IMR-90 (cell line): Measurements from ENCODE around the gene IQGAP2. TPM values are rescaled to one million over a fixed set of nuclear protein-coding genes. Genes with fewer than 3 reads are reported as not detected.

ENCODE experiments used
- ATAC-seq: fragments of 200-7000 bp; cut with Tn5 transposase; 2 replicates; pipeline ENCODE4 v1.9.1; 2020; ENCODE audit warnings: low read depth, mild to moderate bottlenecking, moderate library complexity
- BruUV-seq: library from RNA; stranded (reverse); fragments of 400-500 nt; replicated peaks from 2 replicates; lab custom pipeline; 2021; lab: Mats Ljungman, UMichigan
- CTCF ChIA-PET: fragments of 300-600 bp; formaldehyde crosslinking; extraction: SDS; loops from one replicate; lab custom pipeline; 2021; ENCODE audit warnings: antibody characterized with exemption; lab: Yijun Ruan, JAX
- POLR2A ChIA-PET: fragments of 300-600 bp; sonication (Branson Sonifier 250); formaldehyde crosslinking; loops from one replicate; lab custom pipeline; 2022; ENCODE audit warnings: antibody characterized with exemption; ENCODE audit not compliant: unreplicated experiment; lab: Charles Lee
- DNase-seq: peaks from one replicate; pipeline ENCODE4 v3.0.0; 2013
- H2AFZ ChIP-seq: replicated peaks from 2 replicates; pipeline ENCODE3; 2013; ENCODE audit warnings: low read length, mild to moderate bottlenecking; ENCODE audit not compliant: poor library complexity
- H2AK5ac ChIP-seq: 2 replicates; pipeline ENCODE4 v1.6.1; 2013; ENCODE audit warnings: low read depth, low read length, inconsistent platforms
- H2AK9ac ChIP-seq: replicated peaks from 2 replicates; pipeline ENCODE3; 2013; ENCODE audit warnings: mild to moderate bottlenecking, low read depth, low read length, moderate library complexity; ENCODE audit not compliant: poor library complexity
- H2BK120ac ChIP-seq: 2 replicates; pipeline ENCODE4 v1.6.1; 2013; ENCODE audit warnings: low read depth, low read length, inconsistent platforms
- H2BK15ac ChIP-seq: 3 replicates; pipeline ENCODE4 v1.6.1; 2013; ENCODE audit warnings: low read depth, low read length, inconsistent platforms
- H2BK20ac ChIP-seq: 2 replicates; pipeline ENCODE4 v1.6.1; 2013; ENCODE audit warnings: low read depth, mild to moderate bottlenecking, inconsistent platforms, low read length, moderate library complexity
- H2BK5ac ChIP-seq: 2 replicates; pipeline ENCODE4 v1.6.1; 2013; ENCODE audit warnings: mild to moderate bottlenecking, low read depth, low read length, inconsistent platforms; ENCODE audit not compliant: poor library complexity, severe bottlenecking
- H3K14ac ChIP-seq: replicated peaks from 2 replicates; pipeline ENCODE4 v1.6.1; 2013; ENCODE audit warnings: low read depth, low read length, inconsistent platforms
- H3K18ac ChIP-seq: 2 replicates; pipeline ENCODE4 v1.6.1; 2013; ENCODE audit warnings: low read depth, low read length, control low read depth
- H3K23ac ChIP-seq: 2 replicates; pipeline ENCODE4 v1.6.1; 2013; ENCODE audit warnings: low read depth, low read length, inconsistent platforms
- H3K27ac ChIP-seq: 2 replicates; pipeline ENCODE4 v1.5.1; 2013; ENCODE audit warnings: mild to moderate bottlenecking, control low read depth, low read length; ENCODE audit not compliant: insufficient read depth
- H3K27me3 ChIP-seq: 2 replicates; pipeline ENCODE4 v1.6.1; 2013; ENCODE audit warnings: low read length; ENCODE audit not compliant: control insufficient read depth, insufficient read depth
- H3K36me3 ChIP-seq: 2 replicates; pipeline ENCODE4 v1.6.1; 2013; ENCODE audit warnings: low read length, mixed read lengths; ENCODE audit not compliant: control insufficient read depth, insufficient read depth
- H3K4ac ChIP-seq: 2 replicates; pipeline ENCODE4 v1.6.1; 2013; ENCODE audit warnings: low read depth, low read length, inconsistent platforms
- H3K4me1 ChIP-seq: 2 replicates; pipeline ENCODE4 v1.6.1; 2013; ENCODE audit warnings: low read length, mixed read lengths; ENCODE audit not compliant: control insufficient read depth, insufficient read depth
- H3K4me2 ChIP-seq: 2 replicates; pipeline ENCODE4 v1.6.1; 2013; ENCODE audit warnings: low read depth, mild to moderate bottlenecking, control low read depth, low read length, moderate library complexity
- H3K4me3 ChIP-seq: 2 replicates; pipeline ENCODE4 v1.5.1; 2013; ENCODE audit warnings: low read depth, mild to moderate bottlenecking, control low read depth, low read length, moderate library complexity; ENCODE audit not compliant: insufficient read depth
- H3K56ac ChIP-seq: 2 replicates; pipeline ENCODE4 v1.6.1; 2013; ENCODE audit warnings: low read length, inconsistent platforms; ENCODE audit not compliant: insufficient read depth; ENCODE audit errors: extremely low read depth
- H3K79me1 ChIP-seq, 2 experiments: 2 replicates each; pipeline ENCODE4 v1.6.1; 2013; ENCODE audit warnings: low read length in 2 of 2, inconsistent platforms in 1 of 2, low read depth in 1 of 2
- H3K9ac ChIP-seq: 2 replicates; pipeline ENCODE4 v1.6.1; 2013; ENCODE audit warnings: low read depth, low read length, control low read depth
- H3K9me1 ChIP-seq: 2 replicates; pipeline ENCODE4 v1.6.1; 2013; ENCODE audit warnings: low read length, inconsistent platforms; ENCODE audit not compliant: insufficient read depth
- H3K9me3 ChIP-seq: 2 replicates; pipeline ENCODE4 v1.6.1; 2013; ENCODE audit warnings: low read length; ENCODE audit not compliant: control insufficient read depth, insufficient read depth
- H4K20me1 ChIP-seq: 2 replicates; pipeline ENCODE4 v1.6.1; 2013; ENCODE audit warnings: low read length, inconsistent platforms; ENCODE audit not compliant: insufficient read depth
- H4K5ac ChIP-seq: 2 replicates; pipeline ENCODE4 v1.6.1; 2013; ENCODE audit warnings: mild to moderate bottlenecking, low read depth, low read length, control low read depth
- H4K8ac ChIP-seq, 2 experiments: 2 replicates each; pipeline ENCODE4 v1.6.1; 2013; ENCODE audit warnings: low read depth in 2 of 2, low read length in 2 of 2, control low read depth in 1 of 2, inconsistent platforms in 1 of 2
- H4K91ac ChIP-seq: 2 replicates; pipeline ENCODE4 v1.6.1; 2013; ENCODE audit warnings: low read depth, low read length, inconsistent platforms; ENCODE audit not compliant: insufficient read depth
- BHLHE40 ChIP-seq: fragments of 150-350 bp; IDR thresholded peaks from 2 replicates; pipeline ENCODE4 v1.6.1; 2016; ENCODE audit warnings: mild to moderate bottlenecking, low read depth, low read length
- CEBPB ChIP-seq: IDR thresholded peaks from 2 replicates; pipeline ENCODE4 v1.6.1; 2012; ENCODE audit warnings: low read depth, low read length, improper control_type of control experiment
- CHD1 ChIP-seq: IDR thresholded peaks from 2 replicates; pipeline ENCODE4 v1.6.1; 2012; ENCODE audit warnings: low read depth, low read length, improper control_type of control experiment
- CTCF ChIP-seq: conservative IDR thresholded peaks from 2 replicates; pipeline ENCODE4 v1.5.1; 2012; ENCODE audit warnings: mild to moderate bottlenecking, low read depth, low read length, improper control_type of control experiment
- ELK1 ChIP-seq: fragments of 150-350 bp; IDR thresholded peaks from 2 replicates; pipeline ENCODE4 v1.6.1; 2016; ENCODE audit warnings: low read depth, mild to moderate bottlenecking, low read length, moderate library complexity, borderline replicate concordance
- FOS ChIP-seq: fragments of 150-350 bp; IDR thresholded peaks from 2 replicates; pipeline ENCODE4 v1.6.1; 2016; ENCODE audit warnings: low read depth, low read length
- MAFK ChIP-seq: IDR thresholded peaks from 2 replicates; pipeline ENCODE4 v1.6.1; 2012; ENCODE audit warnings: low read depth, low read length, improper control_type of control experiment
- MAZ ChIP-seq: IDR thresholded peaks from 2 replicates; pipeline ENCODE4 v1.6.1; 2012; ENCODE audit warnings: low read depth, mild to moderate bottlenecking, low read length, improper control_type of control experiment, moderate library complexity, borderline replicate concordance
- MXI1 ChIP-seq: IDR thresholded peaks from 2 replicates; pipeline ENCODE4 v1.6.1; 2012; ENCODE audit warnings: low read depth, mild to moderate bottlenecking, low read length, moderate library complexity, borderline replicate concordance
- NFE2L2 ChIP-seq: fragments of 150-350 bp; IDR thresholded peaks from 2 replicates; pipeline ENCODE4 v1.6.1; 2016; ENCODE audit warnings: low read depth, mild to moderate bottlenecking, low read length
- POLR2A ChIP-seq: IDR thresholded peaks from 2 replicates; pipeline ENCODE4 v1.6.1; 2012; ENCODE audit warnings: mild to moderate bottlenecking, low read depth, low read length
- RFX5 ChIP-seq: IDR thresholded peaks from 2 replicates; pipeline ENCODE4 v1.8.0; 2012; ENCODE audit warnings: low read depth, mild to moderate bottlenecking, low read length, moderate library complexity
- SMC3 ChIP-seq: fragments of 150-350 bp; IDR thresholded peaks from 2 replicates; pipeline ENCODE4 v1.6.1; 2016; ENCODE audit warnings: low read depth, mild to moderate bottlenecking, antibody characterized with exemption, low read length, moderate library complexity
- USF2 ChIP-seq: fragments of 150-350 bp; IDR thresholded peaks from 2 replicates; pipeline ENCODE4 v1.6.1; 2017; ENCODE audit warnings: mild to moderate bottlenecking, antibody characterized with exemption, low read length, low read depth
- WGBS, 2 experiments: methylation state at CpG; one replicate each; pipeline versions ENCODE4 v1.1.5 to v1.1.7; 2013; ENCODE audit warnings: missing lambda C conversion rate in 2 of 2; ENCODE audit not compliant: insufficient read length in 1 of 2; ENCODE audit errors: extremely low coverage in 2 of 2; 5-methylcytosine and 5-hydroxymethylcytosine counted together
- dilution Hi-C: fragments of 300-500 bp; cut with HindIII; formaldehyde crosslinking; loops from one replicate; pipeline ENCODE4 v1.14.3; 2018; ENCODE audit warnings: low sequenced_read_pairs; ENCODE audit not compliant: unreplicated experiment
- in situ Hi-C: fragments of 300-500 bp; cut with MboI; formaldehyde crosslinking; loops from 3 replicates; pipeline ENCODE4 v1.14.3; 2019; ENCODE audit warnings: low sequenced_read_pairs, inconsistent platforms, mixed read lengths
- intact Hi-C: fragments of 100-400 bp; cut with micrococcal nuclease; formaldehyde crosslinking; loops from 2 replicates; pipeline ENCODE4 v1.10.0; 2022
- polyA plus RNA-seq, 3 experiments: library from polyadenylated mRNA; depleted of rRNA; stranded (reverse); fragments of >200 nt; gene quantifications; 2 replicates each; pipeline ENCODE4 v1.2.3, GENCODE V29; 2012; ENCODE audit warnings: low replicate concordance in 1 of 3
- total RNA-seq: library from RNA; depleted of rRNA; stranded (reverse); fragments of >200 nt; gene quantifications from 2 replicates; pipeline ENCODE4 v1.2.3, GENCODE V29; 2012

IQGAP2 gene
- total and polyA plus RNA-seq, 2 of the 4 experiments (the other 2 are of a cell fraction), result 0.21 to 0.36 TPM

GRCh38 chr5:76385540-76385939, 17.5 kb upstream of the IQGAP2 start:
- no peak overlapping the region for H3K56ac ChIP-seq
- in situ Hi-C loops (no loop called here), intact Hi-C loops (no loop called here), dilution Hi-C loops (no loop called here)
- BruUV-seq, result no TSS peak
- H4K20me1 ChIP-seq, result no peaks in the 10 kb centered on the region
- no peak overlapping the region for H2BK120ac ChIP-seq
- H4K8ac ChIP-seq, result no peak overlapping the region
- H3K4me1 ChIP-seq, result no peaks in the 10 kb centered on the region
- H3K9me1 ChIP-seq, result no peaks in the 10 kb centered on the region
- no peak for ATAC-seq
- no peak overlapping the region for H3K4ac ChIP-seq
- H3K23ac ChIP-seq, result no peak overlapping the region
- H2BK15ac ChIP-seq, result no peak overlapping the region
- H2AK5ac ChIP-seq, result no peak overlapping the region
- H3K4me2 ChIP-seq, result no peak overlapping the region
- no peak overlapping the region for H3K14ac ChIP-seq
- no peaks in the 10 kb centered on the region for H3K79me1 ChIP-seq
- WGBS, 2 experiments, result no CpG with 5 or more reads among the region's 5 CpGs
- ChIA-PET POLR2A (no interaction called here), CTCF (no interaction called here)
- H2AFZ ChIP-seq, result no peak overlapping the region
- H2BK5ac ChIP-seq, result no peak overlapping the region
- no peak overlapping the region for H3K4me3 ChIP-seq
- H3K9ac ChIP-seq, result no peak overlapping the region
- H2BK20ac ChIP-seq, result no peak overlapping the region
- H3K9me3 ChIP-seq, result no peaks in the 10 kb centered on the region
- TF ChIP-seq BHLHE40, result no peak
- TF ChIP-seq RFX5, result no peak
- TF ChIP-seq CTCF, result no peak
- no peak for TF ChIP-seq CHD1
- no peak for TF ChIP-seq MXI1
- no peak for TF ChIP-seq ELK1
- no peak for TF ChIP-seq USF2
- no peak for TF ChIP-seq CEBPB
- no peak for TF ChIP-seq NFE2L2
- no peak for TF ChIP-seq SMC3
- TF ChIP-seq FOS, result no peak
- no peak for TF ChIP-seq MAFK
- TF ChIP-seq POLR2A, result no peak
- TF ChIP-seq MAZ, result no peak
- no peak overlapping the region for H4K5ac ChIP-seq
- H3K36me3 ChIP-seq, result no peaks in the 10 kb centered on the region
- no peak overlapping the region for H3K18ac ChIP-seq
- H3K27me3 ChIP-seq, result peaks cover 8% of the 10 kb centered on the region
- H2AK9ac ChIP-seq, result no peak overlapping the region
- H3K27ac ChIP-seq, result no peak overlapping the region
- no peak for DNase-seq
- no peak overlapping the region for H4K91ac ChIP-seq
